SU-DHL-6 (cell line): Measurements from ENCODE around the gene TEKTIP1.

Source experiments
- CTCF ChIP-seq: fragments of 200-600 bp; sonication (generic); IDR thresholded peaks from one replicate; pipeline ENCODE4 v1.5.1; 2017; ENCODE audit warnings: antibody characterized with exemption, mild to moderate bottlenecking, low read length, moderate library complexity; ENCODE audit not compliant: insufficient read depth, poor library complexity, severe bottlenecking
- EZH2phosphoT487 ChIP-seq: fragments of 200-600 bp; sonication (generic), shearing (Covaris generic); conservative IDR thresholded peaks from 2 replicates; pipeline ENCODE4 v1.6.1; 2018; ENCODE audit warnings: mild to moderate bottlenecking, antibody characterized with exemption, low read length, moderate library complexity, mixed read lengths

DNA sequence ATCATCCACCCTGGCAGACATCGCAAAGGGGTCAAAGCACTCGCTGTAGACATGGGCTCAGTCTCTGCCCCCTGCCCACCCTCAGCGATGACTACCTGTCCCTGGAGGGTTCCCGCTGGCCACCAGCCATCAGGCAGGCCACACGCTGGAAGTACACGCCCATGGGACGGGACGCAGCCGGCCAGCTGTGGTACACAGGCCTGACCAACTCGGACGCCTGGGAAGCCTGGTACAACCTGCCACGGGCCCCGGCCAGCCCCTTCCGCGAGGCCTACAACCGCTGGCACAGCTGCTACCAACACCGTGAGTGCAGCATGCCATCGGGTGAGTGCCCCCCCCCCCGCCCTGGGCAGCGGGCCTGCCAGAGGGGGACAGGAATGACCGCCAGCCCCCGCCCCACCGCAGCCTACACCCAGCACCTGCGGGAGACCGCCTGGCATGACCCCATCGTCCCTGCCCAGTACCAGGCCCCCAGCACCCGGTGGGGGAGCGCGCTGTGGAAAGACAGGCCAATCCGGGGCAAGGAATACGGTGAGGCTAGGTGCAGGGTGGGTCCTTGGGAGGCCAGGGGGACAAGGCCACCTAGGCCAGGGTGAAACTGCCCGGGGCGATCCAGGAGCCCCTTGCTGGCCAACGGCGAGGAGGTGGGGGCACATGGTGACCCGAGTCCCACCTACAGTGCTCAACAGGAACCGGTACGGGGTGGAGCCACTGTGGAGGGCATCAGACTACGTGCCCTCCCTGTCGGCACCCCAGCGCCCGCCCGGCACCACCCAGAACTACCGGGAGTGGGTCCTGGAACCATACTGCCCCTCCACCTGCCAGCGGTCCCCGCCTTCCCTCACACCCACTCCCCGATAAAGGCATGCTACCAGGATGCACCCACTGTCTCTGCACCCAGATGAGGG lies 4.4 kb downstream of the TEKTIP1 start:
- TF ChIP-seq CTCF = no peak
- no peak for TF ChIP-seq EZH2phosphoT487
